OCI-LY7 (cell line): ENCODE data around the gene FAM111A. TPM values are rescaled to one million over a fixed set of nuclear protein-coding genes. Genes with fewer than 3 reads are reported as not detected.
A peak's percentile ranks its signal among the peaks of the same experiment; 100 is the strongest.

ENCODE experiments used
- BruUV-seq: library from RNA; stranded (reverse); fragments of 400-500 nt; replicated peaks from 2 replicates; lab custom pipeline; 2021; lab: Mats Ljungman, UMichigan
- CTCF ChIA-PET: fragments of 300-600 bp; sonication (Branson Sonifier 250); formaldehyde crosslinking; loops from one replicate; lab custom pipeline; 2022; ENCODE audit warnings: antibody characterized with exemption; ENCODE audit not compliant: unreplicated experiment; lab: Charles Lee
- POLR2A ChIA-PET: fragments of 300-600 bp; sonication (Branson Sonifier 250); formaldehyde crosslinking; loops from one replicate; lab custom pipeline; 2022; ENCODE audit warnings: antibody characterized with exemption; lab: Charles Lee
- DNase-seq: peaks from one replicate; pipeline ENCODE4 v3.0.0-alpha.2; 2015; ENCODE audit warnings: low spot score
- H2AFZ ChIP-seq: fragments of 200-600 bp; sonication (generic), shearing (Covaris generic); 2 replicates; pipeline ENCODE4 v1.6.1; 2014; ENCODE audit warnings: mild to moderate bottlenecking, antibody characterized with exemption, low read length, moderate library complexity
- H3K27ac ChIP-seq: fragments of 200-600 bp; sonication (generic); 2 replicates; pipeline ENCODE4 v1.5.1; 2014; ENCODE audit warnings: mixed run types, low read depth, mild to moderate bottlenecking, moderate library complexity, low read length, inconsistent platforms; ENCODE audit not compliant: poor library complexity, severe bottlenecking
- H3K36me3 ChIP-seq: fragments of 200-600 bp; sonication (generic); 2 replicates; pipeline ENCODE4 v1.6.1; 2014; ENCODE audit warnings: mild to moderate bottlenecking, antibody characterized with exemption, low read length, moderate library complexity, mixed read lengths; ENCODE audit not compliant: insufficient read depth
- H3K4me1 ChIP-seq: fragments of 200-600 bp; sonication (generic); 2 replicates; pipeline ENCODE4 v1.5.1; 2014; ENCODE audit warnings: mild to moderate bottlenecking, low read length; ENCODE audit not compliant: insufficient read depth, poor library complexity, severe bottlenecking
- H3K4me2 ChIP-seq: fragments of 200-600 bp; sonication (generic); 2 replicates; pipeline ENCODE4 v1.6.1; 2014; ENCODE audit warnings: mild to moderate bottlenecking, low read length
- H3K4me3 ChIP-seq: fragments of 200-600 bp; sonication (generic); 2 replicates; pipeline ENCODE4 v1.5.1; 2014; ENCODE audit warnings: mild to moderate bottlenecking, low read depth, low read length; ENCODE audit not compliant: poor library complexity, severe bottlenecking
- H3K79me2 ChIP-seq: fragments of 200-600 bp; sonication (generic); 2 replicates; pipeline ENCODE4 v1.6.1; 2016; ENCODE audit warnings: low read depth, mild to moderate bottlenecking, low read length, moderate library complexity, mixed read lengths; ENCODE audit not compliant: insufficient read depth
- H3K9me2 ChIP-seq: fragments of 200-600 bp; sonication (generic); 2 replicates; pipeline ENCODE4 v1.6.1; 2016; ENCODE audit warnings: mild to moderate bottlenecking, low read length, mixed read lengths; ENCODE audit not compliant: insufficient read depth
- H3K9me3 ChIP-seq: fragments of 200-600 bp; sonication (generic); 2 replicates; pipeline ENCODE4 v1.6.1; 2014; ENCODE audit warnings: mild to moderate bottlenecking, mixed run types, low read length, mixed read lengths
- H4K20me1 ChIP-seq: fragments of 200-600 bp; sonication (generic); 2 replicates; pipeline ENCODE4 v1.6.1; 2014; ENCODE audit warnings: mild to moderate bottlenecking, antibody characterized with exemption, low read length, moderate library complexity, mixed read lengths; ENCODE audit not compliant: insufficient read depth
- CTCF ChIP-seq: fragments of 200-600 bp; sonication (generic); conservative IDR thresholded peaks from 2 replicates; pipeline ENCODE4 v1.5.1; 2014; ENCODE audit warnings: mild to moderate bottlenecking, antibody characterized with exemption, low read length, moderate library complexity, mixed read lengths
- EZH2phosphoT487 ChIP-seq: fragments of 200-600 bp; sonication (generic); IDR thresholded peaks from 2 replicates; pipeline ENCODE4 v1.6.1; 2018; ENCODE audit warnings: low read depth, borderline replicate concordance, mild to moderate bottlenecking, mixed run types, antibody characterized with exemption, low read length, moderate library complexity, mixed read lengths
- intact Hi-C: fragments of 100-400 bp; cut with micrococcal nuclease; formaldehyde crosslinking; loops from one replicate; pipeline ENCODE4 v1.10.0; 2022; ENCODE audit not compliant: unreplicated experiment
- total RNA-seq, 2 experiments: library from RNA; depleted of rRNA in 1 of 2; stranded (reverse); fragments of >200 nt in 1 of 2; shearing (Covaris generic) in 1 of 2; gene quantifications; 2 replicates each; pipeline ENCODE4 v1.2.3, GENCODE V29; 2014 to 2022

Gene FAM111A
- total RNA-seq, 2 experiments from 2014 or later, result 83.9 to 93.7 TPM

DNA sequence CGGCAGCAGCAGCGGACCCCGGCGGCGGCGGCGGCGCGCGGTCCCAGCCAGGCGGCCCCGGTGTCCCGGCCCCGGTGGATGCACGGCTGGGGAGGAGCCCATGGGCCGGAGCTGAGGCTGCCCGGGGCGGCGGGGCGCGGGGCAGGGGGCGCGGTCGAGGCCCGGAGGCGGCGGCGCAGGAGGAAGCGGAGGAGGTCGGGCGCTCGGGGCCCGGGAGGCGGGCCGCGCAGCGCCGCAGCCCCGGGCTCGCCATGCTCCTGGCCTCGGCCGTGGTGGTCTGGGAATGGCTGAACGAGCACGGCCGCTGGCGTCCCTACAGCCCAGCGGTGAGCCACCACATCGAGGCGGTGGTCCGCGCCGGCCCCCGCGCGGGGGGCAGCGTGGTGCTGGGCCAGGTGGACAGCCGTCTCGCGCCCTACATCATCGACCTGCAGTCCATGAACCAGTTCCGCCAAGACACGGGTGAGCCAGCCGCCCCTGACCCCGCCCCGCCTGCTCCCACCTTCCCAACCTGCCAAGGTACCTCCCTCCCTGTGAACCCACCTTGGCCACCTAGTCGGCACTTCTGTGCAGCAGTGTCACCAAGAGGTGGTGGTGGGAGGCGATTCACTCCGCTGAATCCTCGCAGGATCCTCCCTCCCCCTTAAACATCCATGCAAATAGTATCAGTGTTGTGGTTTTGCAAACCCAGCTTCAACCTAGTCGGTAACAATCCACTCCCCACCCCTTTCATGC lies 29.9 kb downstream of the FAM111A start:
- Histone ChIP-seq H3K27ac (no peak overlapping the region), H3K4me2 (peak overlapping the region; percentile 100), H3K4me1 (peaks cover 11% of the 10 kb centered on the region), H2AFZ (peak overlapping the region; percentile 95; the same call in 1 of the 2 replicates), H4K20me1 (no peaks in the 10 kb centered on the region), H3K9me3 (no peaks in the 10 kb centered on the region), H3K79me2 (no peaks in the 10 kb centered on the region), H3K36me3 (no peaks in the 10 kb centered on the region), H3K9me2 (no peaks in the 10 kb centered on the region), H3K4me3 (peak overlapping the region; percentile 77)
- intact Hi-C loops, result no loop called here
- TF ChIP-seq CTCF (no peak), EZH2phosphoT487 (no peak)
- ChIA-PET POLR2A (interaction anchor here (0.6 to 2.0 kb wide), 3 partner anchors 13 to 30 kb away, joined by 3 to 7 read pairs (median 6); no protein-coding TSS in a partner anchor), CTCF (interaction anchor here (1.0 to 1.4 kb wide), 3 partner anchors 14 to 264 kb away, joined by 3 to 7 read pairs (median 3); partner anchors contain the start of gene OR5A1)
- peak; percentile 66 for DNase-seq
- BruUV-seq, result no TSS peak

DNA sequence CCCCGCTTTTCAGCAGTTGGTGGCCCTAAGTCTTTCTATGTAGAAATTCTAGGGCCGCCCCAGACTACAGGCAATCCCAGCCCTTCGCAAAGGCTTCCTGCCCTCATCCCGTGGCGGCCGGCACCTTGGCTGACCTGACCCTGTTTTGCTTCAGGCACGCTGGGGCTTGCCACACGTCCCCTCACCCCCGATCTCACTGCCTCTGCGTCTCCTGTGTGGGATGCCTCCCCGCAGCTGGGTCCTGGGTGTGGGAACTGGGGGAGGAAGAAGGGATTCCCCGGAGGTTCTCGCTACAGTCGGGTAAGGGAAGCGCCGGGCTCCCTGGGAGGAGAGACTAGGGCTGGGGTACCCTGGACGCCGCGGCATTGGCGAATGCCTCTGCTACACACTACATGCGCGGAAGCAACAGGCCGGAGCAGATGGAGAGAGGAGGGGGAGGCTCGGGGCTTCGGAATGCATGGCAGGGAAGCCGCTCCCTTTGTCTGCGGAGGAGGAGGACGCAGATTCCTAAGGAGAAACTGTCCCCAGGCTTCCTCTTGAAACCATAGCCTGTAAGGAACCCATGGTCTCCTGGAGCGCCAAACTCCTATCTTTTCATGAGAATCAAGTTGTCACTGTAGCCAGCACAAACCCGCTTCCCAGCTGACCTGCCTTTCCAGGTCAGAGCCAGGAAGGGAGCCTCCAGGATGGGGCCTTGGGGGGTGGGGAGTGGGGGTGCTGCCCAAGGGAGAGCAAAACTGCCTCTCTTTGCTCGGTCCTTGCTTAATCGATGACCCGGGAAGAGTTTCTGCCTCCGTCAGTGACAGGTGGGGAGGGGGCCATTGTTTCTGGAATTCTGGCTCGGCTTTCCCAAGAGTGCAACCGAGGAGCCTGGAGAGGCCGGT lies 30.7 kb downstream of the FAM111A start:
- Histone ChIP-seq H3K4me1 (peaks cover 11% of the 10 kb centered on the region), H3K36me3 (no peaks in the 10 kb centered on the region), H2AFZ (peak overlapping the region; percentile 62; the same call in 1 of the 2 replicates), H3K79me2 (no peaks in the 10 kb centered on the region), H3K4me2 (peak overlapping the region; percentile 100), H3K9me3 (no peaks in the 10 kb centered on the region), H3K4me3 (peak overlapping the region; percentile 77), H3K9me2 (no peaks in the 10 kb centered on the region), H3K27ac (no peak overlapping the region), H4K20me1 (no peaks in the 10 kb centered on the region)
- ChIA-PET POLR2A (interaction anchor here (2.0 kb wide), 1 partner anchor 13 kb away, joined by 7 read pairs; no protein-coding TSS in a partner anchor), CTCF (no interaction called here)
- intact Hi-C loops, result no loop called here
- TF ChIP-seq CTCF (no peak), EZH2phosphoT487 (no peak)
- DNase-seq, result no peak
- no TSS peak for BruUV-seq
